HEK293T (cell line): ENCODE results near the gene MYEOV.
A peak's percentile ranks its signal among the peaks of the same experiment; 100 is the strongest.

Experiments
- CTCF ChIA-PET: fragments of 350-600 bp; formaldehyde crosslinking; extraction: SDS; loops from one replicate; lab custom pipeline; 2021; ENCODE audit warnings: antibody characterized with exemption, inconsistent platforms; lab: Yijun Ruan, JAX
- POLR2A ChIA-PET: fragments of 350-600 bp; formaldehyde crosslinking; extraction: SDS; loops from one replicate; lab custom pipeline; 2020; ENCODE audit warnings: antibody characterized with exemption, inconsistent platforms; lab: Yijun Ruan, JAX
- DNase-seq: peaks from one replicate; pipeline ENCODE4 v3.0.0; 2012; ENCODE audit warnings: mixed read lengths; ENCODE audit errors: extremely low spot score
- ARNT ChIP-seq: fragments of 450-650 bp; IDR thresholded peaks from 2 replicates; pipeline ENCODE4 v1.6.1; 2017; ENCODE audit warnings: mild to moderate bottlenecking
- BHLHE40 ChIP-seq: fragments of 450-650 bp; IDR thresholded peaks from 2 replicates; pipeline ENCODE4 v1.6.1; 2016; ENCODE audit warnings: mild to moderate bottlenecking, moderate library complexity, borderline replicate concordance
- CTBP1 ChIP-seq: fragments of 450-650 bp; IDR thresholded peaks from 2 replicates; pipeline ENCODE4 v1.6.1; 2016; ENCODE audit warnings: borderline replicate concordance
- ELF4 ChIP-seq: fragments of 450-650 bp; IDR thresholded peaks from 2 replicates; pipeline ENCODE4 v1.6.1; 2017; ENCODE audit warnings: antibody characterized with exemption
- FOXA1 ChIP-seq: fragments of 450-650 bp; IDR thresholded peaks from 2 replicates; pipeline ENCODE4 v1.6.1; 2016; ENCODE audit warnings: mild to moderate bottlenecking
- FOXK2 ChIP-seq: fragments of 450-650 bp; IDR thresholded peaks from 2 replicates; pipeline ENCODE4 v1.6.1; 2016; ENCODE audit warnings: mild to moderate bottlenecking
- FOXM1 ChIP-seq: fragments of 450-650 bp; IDR thresholded peaks from 2 replicates; pipeline ENCODE4 v1.6.1; 2017; ENCODE audit warnings: mild to moderate bottlenecking, borderline replicate concordance
- HDGF ChIP-seq: fragments of 450-650 bp; IDR thresholded peaks from 2 replicates; pipeline ENCODE4 v1.6.1; 2017; ENCODE audit warnings: antibody characterized with exemption, borderline replicate concordance
- L3MBTL2 ChIP-seq: fragments of 450-650 bp; conservative IDR thresholded peaks from 2 replicates; pipeline ENCODE4 v1.6.1; 2016; ENCODE audit warnings: mild to moderate bottlenecking
- LEF1 ChIP-seq: fragments of 450-650 bp; IDR thresholded peaks from 2 replicates; pipeline ENCODE4 v1.6.1; 2017; ENCODE audit warnings: mild to moderate bottlenecking, borderline replicate concordance
- NFRKB ChIP-seq: fragments of 450-650 bp; IDR thresholded peaks from 2 replicates; pipeline ENCODE4 v1.6.1; 2016; ENCODE audit warnings: mild to moderate bottlenecking, moderate library complexity
- PKNOX1 ChIP-seq: fragments of 450-650 bp; IDR thresholded peaks from 2 replicates; pipeline ENCODE4 v1.6.1; 2016
- SP1 ChIP-seq: fragments of 450-650 bp; IDR thresholded peaks from 2 replicates; pipeline ENCODE4 v1.6.1; 2017
- SUZ12 ChIP-seq: fragments of 450-650 bp; IDR thresholded peaks from 2 replicates; pipeline ENCODE4 v1.6.1; 2016; ENCODE audit warnings: mild to moderate bottlenecking
- TARDBP ChIP-seq: fragments of 450-650 bp; IDR thresholded peaks from 2 replicates; pipeline ENCODE4 v1.6.1; 2016
- ZNF384 ChIP-seq: fragments of 450-650 bp; IDR thresholded peaks from 2 replicates; pipeline ENCODE4 v1.6.1; 2016

Gene MYEOV

GRCh38 chr11:69287968-69288882 lies 5.7 kb upstream of the MYEOV start:
- CTCF ChIA-PET, result no interaction called here
- POLR2A ChIA-PET, result no interaction called here
- DNase-seq, result no peak
- no peak for TF ChIP-seq LEF1

- CTCF ChIA-PET, result no interaction called here
- POLR2A ChIA-PET, result no interaction called here
- no peak for DNase-seq
- TF ChIP-seq ELF4 (no peak), FOXK2 (no peak), PKNOX1 (no peak), NFRKB (no peak)
Measured at GRCh38 chr11:69288883-69289242, 5.1 kb upstream of the MYEOV start.

GRCh38 chr11:69290806-69291205 lies 3.1 kb upstream of the MYEOV start:
- DNase-seq, result no peak
- TF ChIP-seq CTBP1 (no peak), SP1 (no peak), ZNF384 (no peak), ELF4 (no peak), SUZ12 (no peak), FOXA1 (no peak), ARNT (no peak), LEF1 (no peak)
- CTCF ChIA-PET, result no interaction called here
- POLR2A ChIA-PET, result no interaction called here

- POLR2A ChIA-PET, result no interaction called here
Measured at GRCh38 chr11:69291459-69292110, 2.4 kb upstream of the MYEOV start.

GRCh38 chr11:69292221-69292648 lies 1.7 kb upstream of the MYEOV start:
- ChIA-PET POLR2A (no interaction called here), CTCF (no interaction called here)
- peak; percentile 51 for DNase-seq
- no peak for TF ChIP-seq BHLHE40

More at GRCh38 chr11:69291459-69292110, 2.4 kb upstream of the MYEOV start:
- TF ChIP-seq L3MBTL2 (no peak), CTBP1 (peak; percentile 66; the same call in 1 of the 2 replicates), PKNOX1 (no peak)
- CTCF ChIA-PET, result no interaction called here
- DNase-seq, result no peak

GRCh38 chr11:69293087-69293486 lies 868 bp upstream of the MYEOV start:
- DNase-seq, result no peak
- TF ChIP-seq FOXM1 (no peak), HDGF (no peak), PKNOX1 (no peak), SUZ12 (no peak), FOXA1 (no peak), SP1 (no peak), TARDBP (no peak), ELF4 (no peak), FOXK2 (no peak), ARNT (no peak), L3MBTL2 (no peak), LEF1 (no peak), CTBP1 (no peak), NFRKB (no peak), ZNF384 (no peak), BHLHE40 (no peak)
- ChIA-PET CTCF (no interaction called here), POLR2A (interaction anchor here (1.2 kb wide), 1 partner anchor 382 kb away, joined by 4 read pairs; the partner anchor contains the start of gene LTO1)

- no peak for DNase-seq
- POLR2A ChIA-PET, result no interaction called here
- TF ChIP-seq L3MBTL2 (no peak), FOXA1 (no peak), FOXM1 (no peak), SP1 (no peak), CTBP1 (no peak), ARNT (no peak), SUZ12 (no peak)
- CTCF ChIA-PET, result no interaction called here
Measured at GRCh38 chr11:69294571-69295078, 670 bp downstream of the MYEOV start.
